ENCODE measurements around the gene ETNK1. TPM values are rescaled to one million over a fixed set of nuclear protein-coding genes. Genes with fewer than 3 reads are reported as not detected.
A peak's percentile ranks its signal among the peaks of the same experiment; 100 is the strongest.

ETNK1 gene
- 13.5 TPM for polyA plus RNA-seq (2012; ENCODE audit: insufficient read depth, insufficient read length, low read depth)

DNA sequence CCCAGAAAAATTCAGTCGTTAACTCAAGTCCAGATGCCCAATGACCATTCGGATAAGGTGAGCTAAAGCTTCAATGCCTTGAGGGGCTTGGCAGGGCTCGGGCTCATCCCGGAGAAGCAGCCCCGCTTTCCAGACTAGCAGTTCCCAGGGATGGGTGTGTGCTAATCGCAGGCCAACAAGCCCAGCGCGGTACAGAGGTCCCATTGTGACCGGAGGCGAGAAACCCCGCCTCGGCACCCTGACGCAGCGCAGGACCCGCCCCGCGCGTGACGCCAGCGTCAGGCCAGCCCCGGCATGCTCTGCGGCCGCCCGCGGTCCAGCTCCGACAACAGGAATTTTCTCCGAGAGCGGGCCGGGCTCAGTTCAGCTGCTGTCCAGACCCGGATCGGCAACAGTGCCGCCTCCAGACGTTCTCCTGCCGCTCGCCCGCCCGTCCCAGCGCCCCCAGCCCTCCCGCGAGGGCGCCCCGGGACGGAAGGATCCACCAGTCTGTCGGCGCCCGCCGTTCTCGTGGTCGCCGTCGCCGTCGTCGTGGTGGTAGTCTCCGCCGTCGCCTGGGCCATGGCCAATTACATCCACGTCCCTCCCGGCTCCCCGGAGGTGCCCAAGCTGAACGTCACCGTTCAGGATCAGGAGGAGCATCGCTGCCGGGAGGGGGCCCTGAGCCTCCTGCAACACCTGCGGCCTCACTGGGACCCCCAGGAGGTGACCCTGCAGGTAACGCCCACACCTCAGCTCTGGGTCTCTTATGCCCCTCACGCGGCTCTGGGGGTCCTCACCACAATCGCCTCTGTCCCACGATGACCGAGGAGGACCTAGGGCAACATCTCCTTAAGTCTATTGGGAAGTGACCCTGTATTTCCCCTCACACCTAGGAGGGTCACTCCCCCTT lies at the start of gene ETNK1:
TSS of gene ETNK1 (plus strand) at position 302 of the 892 bp plus-strand sequence. CDS start at position 562, 260 bp downstream.
- peak; percentile 95 for DNase-seq
- H3K4me3 ChIP-seq (ENCODE audit: low read depth, low read length): peak within 1 kb of the TSS; percentile 93

GRCh38 chr12:22576065-22576464 lies 48.9 kb upstream of the ETNK1 start:
- Histone ChIP-seq H3K36me3 (no peaks in the 10 kb centered on the region), H3K27me3 (no peaks in the 10 kb centered on the region), H3K4me3 (ENCODE audit: low read depth, low read length) (no peak overlapping the region), H3K9me3 (no peaks in the 10 kb centered on the region), H3K4me1 (no peaks in the 10 kb centered on the region)
- no peak for DNase-seq
- no peak for TF ChIP-seq CTCF (IDR thresholded peaks at IDR 0.05; ENCODE audit: low read depth, low read length)

More for the DNA sequence above, at the start of gene ETNK1:
- Histone ChIP-seq H3K9me3 (no peaks in the 10 kb centered on the region), H3K27me3 (no peaks in the 10 kb centered on the region), H3K4me1 (0 out of 2 replicates have a peak, but pooled peaks cover 3% of the 10 kb centered on the region), H3K36me3 (no peaks in the 10 kb centered on the region; the same call in 1 of the 2 replicates)
- no peak for TF ChIP-seq CTCF (IDR thresholded peaks at IDR 0.05; ENCODE audit: low read depth, low read length)

DNA sequence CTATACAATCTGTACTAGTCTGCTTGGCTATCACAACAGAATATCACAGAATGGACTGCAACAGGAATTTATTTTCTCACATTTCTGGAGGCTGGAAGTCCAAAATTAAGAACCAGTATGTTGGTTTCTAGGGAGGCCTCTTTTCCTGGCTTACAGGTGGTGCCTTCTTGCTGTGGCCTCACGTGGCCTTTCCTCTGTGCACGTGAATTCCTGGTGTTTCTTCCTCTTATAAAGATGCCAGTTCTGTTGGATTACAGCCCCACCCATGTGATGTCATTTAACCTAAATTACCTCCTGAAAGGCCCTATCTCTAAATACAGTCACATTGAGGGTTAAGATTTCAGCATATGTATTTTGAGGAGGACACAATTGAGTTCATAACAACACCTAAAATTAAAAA lies 48.5 kb upstream of the ETNK1 start:
- TF ChIP-seq CTCF (IDR thresholded peaks at IDR 0.05; ENCODE audit: low read depth, low read length): no peak

DNA sequence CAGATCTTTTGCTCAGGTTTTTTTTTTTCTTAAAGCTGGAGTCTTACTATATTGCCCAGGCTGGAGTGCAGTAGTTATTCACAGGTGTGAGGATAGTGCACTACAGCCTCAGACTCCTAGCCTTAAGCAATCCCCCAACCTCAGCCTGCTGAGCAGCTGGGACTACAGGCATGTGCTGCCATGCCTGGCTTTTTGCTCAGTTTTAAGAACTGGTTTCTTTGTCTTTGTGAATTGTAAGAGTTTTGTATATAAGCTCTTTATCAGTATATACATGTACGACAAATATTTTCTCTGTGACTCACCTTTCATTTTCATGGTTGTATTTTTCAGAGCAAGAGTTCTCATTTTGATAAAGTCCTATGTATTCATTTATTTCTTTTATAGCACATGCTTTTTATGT lies 47.3 kb upstream of the ETNK1 start:
- H3K4me3 ChIP-seq (ENCODE audit: low read depth, low read length): no peak overlapping the region
- H3K9me3 ChIP-seq: no peaks in the 10 kb centered on the region
- no peaks in the 10 kb centered on the region for H3K27me3 ChIP-seq
- DNase-seq: no peak
- no peak for TF ChIP-seq CTCF (IDR thresholded peaks at IDR 0.05; ENCODE audit: low read depth, low read length)
- H3K4me1 ChIP-seq: no peaks in the 10 kb centered on the region
- no peaks in the 10 kb centered on the region for H3K36me3 ChIP-seq

More for the DNA sequence above, 48.5 kb upstream of the ETNK1 start:
- Histone ChIP-seq H3K27me3 (no peaks in the 10 kb centered on the region), H3K4me1 (no peaks in the 10 kb centered on the region), H3K9me3 (no peaks in the 10 kb centered on the region), H3K4me3 (ENCODE audit: low read depth, low read length) (no peak overlapping the region), H3K36me3 (no peaks in the 10 kb centered on the region)
- no peak for DNase-seq

DNA sequence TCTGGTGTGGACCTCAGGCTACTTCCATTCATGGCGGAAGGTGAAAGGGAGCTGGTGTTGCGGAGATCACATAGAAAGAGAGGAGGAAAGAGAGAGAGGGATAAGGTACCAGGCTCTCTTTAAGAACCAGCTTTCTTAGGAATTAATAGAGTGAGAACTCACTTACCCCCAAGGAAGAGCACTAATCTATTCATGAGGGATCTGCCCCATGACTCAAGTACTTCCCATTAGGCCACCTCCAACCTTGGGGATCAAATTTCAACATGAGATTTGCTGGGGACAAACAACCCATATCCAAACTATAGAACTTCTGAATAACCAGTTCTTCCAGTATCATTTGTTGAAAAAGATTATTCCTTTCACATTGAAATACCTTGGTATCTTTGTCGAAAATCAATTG lies 46.6 kb upstream of the ETNK1 start:
- no peaks in the 10 kb centered on the region for H3K36me3 ChIP-seq
- H3K4me3 ChIP-seq (ENCODE audit: low read depth, low read length): no peak overlapping the region
- no peaks in the 10 kb centered on the region for H3K9me3 ChIP-seq
- DNase-seq: no peak
- H3K4me1 ChIP-seq: no peaks in the 10 kb centered on the region
- no peaks in the 10 kb centered on the region for H3K27me3 ChIP-seq
- TF ChIP-seq CTCF (IDR thresholded peaks at IDR 0.05; ENCODE audit: low read depth, low read length): no peak

GRCh38 chr12:22588817-22589216 lies 36.2 kb upstream of the ETNK1 start:
- Histone ChIP-seq H3K36me3 (no peaks in the 10 kb centered on the region), H3K9me3 (no peaks in the 10 kb centered on the region), H3K4me3 (ENCODE audit: low read depth, low read length) (no peak overlapping the region), H3K27me3 (no peaks in the 10 kb centered on the region), H3K4me1 (no peaks in the 10 kb centered on the region)
- TF ChIP-seq CTCF (IDR thresholded peaks at IDR 0.05; ENCODE audit: low read depth, low read length): no peak
- DNase-seq: no peak

Measured in BE2C (cell line).